CD14-positive monocyte (primary cell): ENCODE measurements around the gene ARMCX4. TPM values are rescaled to one million over a fixed set of nuclear protein-coding genes. Genes with fewer than 3 reads are reported as not detected.

Source experiments
- DNase-seq, 3 donors: peaks; one replicate each; pipeline ENCODE4 v3.0.0-alpha.2; 2011 to 2022
- H2AFZ ChIP-seq: 2 replicates; pipeline ENCODE4 v1.6.0; 2012; ENCODE audit warnings: mild to moderate bottlenecking, low read depth, low read length, inconsistent platforms; ENCODE audit not compliant: insufficient read depth, poor library complexity, severe bottlenecking
- H3K27ac ChIP-seq, 2 donors: 1 replicate in 1 of 2; 2 replicates in 1 of 2; pipeline ENCODE4 v1.5.1; 2012 to 2013; ENCODE audit warnings: low read length in 2 of 2, control low read depth in 1 of 2, inconsistent platforms in 1 of 2, low read depth in 1 of 2, mild to moderate bottlenecking in 1 of 2
- H3K27me3 ChIP-seq, 2 donors: one replicate each; pipeline versions ENCODE4 v1.6.0 to v1.6.1; 2011 to 2013; ENCODE audit warnings: low read length in 2 of 2; ENCODE audit not compliant: control insufficient read depth in 2 of 2, insufficient read depth in 2 of 2
- H3K36me3 ChIP-seq, 2 donors: replicated peaks in 1 of 2; 1 replicate in 1 of 2; 2 replicates in 1 of 2; pipeline versions ENCODE4 v1.5.1 to v1.6.1; 2012 to 2013; ENCODE audit warnings: low read length in 2 of 2, control low read depth in 1 of 2, inconsistent platforms in 1 of 2, mild to moderate bottlenecking in 1 of 2; ENCODE audit not compliant: insufficient read depth in 2 of 2, control insufficient read depth in 1 of 2
- H3K4me1 ChIP-seq, 2 donors: 1 replicate in 1 of 2; 2 replicates in 1 of 2; pipeline versions ENCODE4 v1.5.1 to v1.6.1; 2012 to 2013; ENCODE audit warnings: low read length in 2 of 2, control low read depth in 1 of 2, inconsistent platforms in 1 of 2, mild to moderate bottlenecking in 1 of 2, moderate library complexity in 1 of 2; ENCODE audit not compliant: insufficient read depth in 2 of 2, control insufficient read depth in 1 of 2
- H3K4me2 ChIP-seq: replicated peaks from 2 replicates; pipeline ENCODE3; 2012; ENCODE audit warnings: low read length, moderate library complexity, mild to moderate bottlenecking; ENCODE audit not compliant: poor library complexity, severe bottlenecking; ENCODE audit errors: extremely low read depth
- H3K4me3 ChIP-seq, 3 experiments: fragments of 200-600 bp in 1 of 3; sonication (generic) in 1 of 3; replicated peaks in 1 of 3; 1 replicate in 2 of 3; 2 replicates in 1 of 3; pipeline ENCODE4 v1.5.1; 2011 to 2013; ENCODE audit warnings: low read length in 3 of 3, mild to moderate bottlenecking in 3 of 3, control low read depth in 2 of 3, low read depth in 2 of 3, inconsistent platforms in 1 of 3, moderate library complexity in 1 of 3
- H3K79me2 ChIP-seq: 2 replicates; pipeline ENCODE4 v1.6.0; 2012; ENCODE audit warnings: mild to moderate bottlenecking, control low read depth, inconsistent platforms, low read length, moderate library complexity; ENCODE audit not compliant: insufficient read depth
- H3K9ac ChIP-seq: 2 replicates; pipeline ENCODE4 v1.6.0; 2017; ENCODE audit warnings: low read length, mild to moderate bottlenecking; ENCODE audit not compliant: insufficient read depth, poor library complexity, severe bottlenecking
- H3K9me3 ChIP-seq, 2 donors: replicated peaks in 1 of 2; 1 replicate in 1 of 2; 2 replicates in 1 of 2; pipeline versions ENCODE4 v1.5.1 to v1.6.1; 2012 to 2013; ENCODE audit warnings: low read length in 2 of 2, control low read depth in 1 of 2; ENCODE audit not compliant: control insufficient read depth in 1 of 2, insufficient read depth in 1 of 2
- H4K20me1 ChIP-seq: 2 replicates; pipeline ENCODE4 v1.6.0; 2012; ENCODE audit warnings: mild to moderate bottlenecking, low read length, control low read depth, moderate library complexity; ENCODE audit not compliant: insufficient read depth
- H3K27ac Mint-ChIP-seq, 7 donors: one replicate each; pipeline ENCODE4 v1.8.0; 2020; ENCODE audit warnings: mild to moderate bottlenecking in 7 of 7, mixed read lengths in 7 of 7, moderate library complexity in 6 of 7, inconsistent platforms in 2 of 7
- H3K27me3 Mint-ChIP-seq, 3 donors: one replicate each; pipeline ENCODE4 v1.8.0; 2021 to 2022; ENCODE audit warnings: low read depth in 3 of 3, mild to moderate bottlenecking in 3 of 3, mixed read lengths in 3 of 3, moderate library complexity in 3 of 3, inconsistent platforms in 1 of 3
- H3K36me3 Mint-ChIP-seq, 2 donors: one replicate each; pipeline ENCODE4 v1.8.0; 2020; ENCODE audit warnings: mixed read lengths in 2 of 2, inconsistent platforms in 1 of 2, mild to moderate bottlenecking in 1 of 2
- H3K4me1 Mint-ChIP-seq: one replicate; pipeline ENCODE4 v1.8.0; 2020; ENCODE audit warnings: mild to moderate bottlenecking, mixed read lengths
- H3K4me3 Mint-ChIP-seq, 2 donors: one replicate each; pipeline ENCODE4 v1.8.0; 2020; ENCODE audit warnings: mild to moderate bottlenecking in 2 of 2, mixed read lengths in 2 of 2, moderate library complexity in 1 of 2
- H3K9me3 Mint-ChIP-seq, 7 donors: one replicate each; pipeline ENCODE4 v1.8.0; 2020 to 2022; ENCODE audit warnings: mixed read lengths in 7 of 7, mild to moderate bottlenecking in 6 of 7, moderate library complexity in 6 of 7, inconsistent platforms in 2 of 7
- CTCF ChIP-seq: fragments of 200-600 bp; IDR thresholded peaks from one replicate; pipeline ENCODE4 v1.8.0; 2022; ENCODE audit warnings: antibody characterized with exemption, mild to moderate bottlenecking
- WGBS: methylation state at CpG from one replicate; pipeline ENCODE4 v1.1.5; 2013; ENCODE audit warnings: missing lambda C conversion rate; ENCODE audit not compliant: insufficient coverage; 5-methylcytosine and 5-hydroxymethylcytosine counted together
- intact Hi-C, 2 donors: fragments of 100-400 bp; cut with micrococcal nuclease; formaldehyde crosslinking; loops; one replicate each; pipeline versions ENCODE4 v1.15.0 to v1.15.1; 2023
- polyA minus RNA-seq: library from RNA; depleted of rRNA, polyadenylated mRNA; stranded (reverse); fragments of >200 nt; gene quantifications from 2 replicates; pipeline ENCODE4 v1.2.3, GENCODE V29; 2012
- polyA plus RNA-seq, 3 donors: library from polyadenylated mRNA; depleted of rRNA in 1 of 3; unstranded in 2 of 3; stranded (reverse) in 1 of 3; fragments of 300-500 nt in 2 of 3; fragments of >200 nt in 1 of 3; fragmentation: Illumina TruSeq in 2 of 3; gene quantifications; 1 replicate in 2 of 3; 2 replicates in 1 of 3; pipeline ENCODE4 v1.2.3, GENCODE V29; 2012 to 2021
- total RNA-seq, 12 experiments: library from RNA in 1 of 12; stranded (reverse) in 1 of 12; fragments of 120-200 nt in 1 of 12; gene quantifications; one replicate each; pipeline ENCODE4 v1.2.4 and lab custom pipeline; 2013 to 2026; ENCODE audit warnings: mixed read lengths in 6 of 12, inconsistent platforms in 1 of 12

The ARMCX4 gene
- total RNA-seq (2013): 2.0 TPM
- polyA plus RNA-seq: 1 to 10 TPM in 1 of 3 donors, under 1 TPM in 1, not detected in 1; 0.66 to 4.4 TPM
- 0.97 and 1.3 TPM in 2 replicates for polyA minus RNA-seq
- 0.92 to 8.7 (median 4.1) reads per million in 11 experiments for total RNA-seq (lab: John Stamatoyannopoulos, UW)

DNA sequence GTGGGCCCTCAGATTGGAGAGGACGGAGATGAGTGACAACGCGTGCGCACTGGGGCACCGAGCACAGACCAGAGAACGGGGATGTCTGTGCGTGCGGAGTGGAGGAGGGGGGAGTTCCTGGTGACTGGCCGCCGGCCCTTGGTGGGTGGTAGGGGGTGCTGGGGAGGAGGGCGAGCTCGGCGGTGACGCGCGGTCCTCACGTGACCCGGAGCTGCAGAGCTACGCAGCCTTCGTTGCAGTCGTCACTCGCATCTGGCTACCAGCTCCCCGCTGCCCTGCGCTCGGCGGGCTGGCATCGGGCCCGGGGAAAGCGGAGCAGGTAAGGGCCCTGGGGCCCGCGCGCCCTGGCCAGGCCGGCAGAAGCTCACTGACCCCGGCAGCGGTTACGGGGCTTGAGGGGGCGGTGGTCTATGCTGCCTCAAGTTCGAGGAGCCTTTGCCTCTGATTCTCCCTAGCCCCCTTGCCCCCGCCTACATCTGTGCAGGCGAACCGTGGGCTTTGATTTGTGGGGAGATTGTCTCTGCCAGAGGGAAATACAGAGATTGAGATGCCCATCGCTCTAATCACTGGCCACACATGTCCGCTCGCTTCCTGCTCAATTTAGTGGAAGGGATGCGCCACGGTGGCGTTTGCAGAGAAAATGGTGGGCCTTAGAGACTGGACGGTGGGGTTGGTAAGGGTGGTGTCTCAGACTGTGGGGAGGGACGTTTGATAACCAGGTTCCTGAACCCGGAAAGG, at the start of gene ARMCX4:
TSS of gene ARMCX4 (plus strand) at position 245 of the 738 bp plus-strand sequence. CDS start 3,134 bp downstream, outside the sequence.
- WGBS: 5% methylated on average over 29 of the region's 50 CpGs
- Mint-ChIP-seq H3K9me3 (peaks cover 0 to 9% (median 0%) of the 10 kb centered on the region in 7 donors), H3K4me1 (peaks cover 9% of the 10 kb centered on the region), H3K36me3 (no peaks in the 10 kb centered on the region), H3K4me3 (peak within 1 kb of the TSS; percentile 55 to 86), H3K27ac (no peak within 1 kb of the TSS), H3K27me3 (peaks cover 16 to 18% (median 18%) of the 10 kb centered on the region in 3 donors)
- Histone ChIP-seq H2AFZ (no peak within 1 kb of the TSS), H3K79me2 (no peaks in the 10 kb centered on the region), H4K20me1 (no peaks in the 10 kb centered on the region), H3K36me3 (no peaks in the 10 kb centered on the region), H3K27me3 (peaks cover 0 to 13% of the 10 kb centered on the region in 2 donors), H3K4me3 (peak within 1 kb of the TSS in 1 of 3 experiments; percentile 36), H3K27ac (no peak within 1 kb of the TSS), H3K9ac (peak within 1 kb of the TSS; percentile 36), H3K4me2 (peak within 1 kb of the TSS; percentile 53), H3K9me3 (no peaks in the 10 kb centered on the region), H3K4me1 (peaks cover 0 to 7% of the 10 kb centered on the region in 2 donors)
- TF ChIP-seq CTCF: no peak
- peak; percentile 2 to 65 (median 12) for DNase-seq
- intact Hi-C loops: no loop called here

DNA sequence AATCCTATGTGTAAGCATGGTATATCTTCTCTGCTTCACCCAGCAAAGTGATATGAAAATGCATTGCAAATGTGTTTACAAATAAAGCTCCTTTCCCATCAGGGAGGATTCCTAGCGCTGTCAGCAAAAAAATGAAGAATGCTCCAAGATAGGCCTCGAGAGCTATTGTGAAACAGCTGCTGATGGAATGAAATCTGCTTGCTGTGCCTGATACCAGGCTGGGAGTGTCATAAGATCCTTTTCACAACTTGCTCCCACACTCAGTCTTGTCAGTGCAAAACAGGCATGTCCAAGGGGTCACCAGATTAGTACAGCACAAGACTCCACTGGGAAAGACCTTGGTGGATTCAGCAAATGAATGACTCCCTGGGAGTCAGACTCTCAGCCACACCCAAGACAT, 43.2 kb upstream of the ARMCX4 start:
- H3K27ac Mint-ChIP-seq: no peak overlapping the region
- peaks cover 0 to 2% (median 0%) of the 10 kb centered on the region in 3 donors for H3K27me3 Mint-ChIP-seq
- WGBS: no CpG with 5 or more reads among the region's 2 CpGs
- H3K36me3 Mint-ChIP-seq: peaks cover 44 to 47% of the 10 kb centered on the region in 2 donors
- no peak for DNase-seq
- peaks cover 4% of the 10 kb centered on the region for H3K4me1 Mint-ChIP-seq
- H3K9me3 Mint-ChIP-seq: peaks cover 2 to 23% (median 7%) of the 10 kb centered on the region in 7 donors
- H3K4me1 ChIP-seq: peaks cover 0 to 6% of the 10 kb centered on the region in 2 donors
- H3K4me2 ChIP-seq: no peak overlapping the region
- no peak overlapping the region for H3K9ac ChIP-seq
- H3K27ac ChIP-seq: no peak overlapping the region
- no peaks in the 10 kb centered on the region for H3K79me2 ChIP-seq
- no peaks in the 10 kb centered on the region for H3K27me3 ChIP-seq
- H3K4me3 Mint-ChIP-seq: no peak overlapping the region
- peaks cover 16 to 29% of the 10 kb centered on the region in 2 donors for H3K36me3 ChIP-seq
- no peaks in the 10 kb centered on the region for H3K9me3 ChIP-seq
- intact Hi-C loops: no loop called here
- no peaks in the 10 kb centered on the region for H4K20me1 ChIP-seq
- no peak overlapping the region for H2AFZ ChIP-seq
- no peak for TF ChIP-seq CTCF
- no peak overlapping the region for H3K4me3 ChIP-seq
